NCI-H748 treated with DMSO at 0.1 percent for 48 hours (cell line): ENCODE results near the gene MICOS13.
A peak's percentile ranks its signal among the peaks of the same experiment; 100 is the strongest.
"Not testable (repeated sequence)": the region's sequence is repeated elsewhere in the genome, so short reads cannot be mapped to it uniquely, and the experiment has no call there.

ENCODE experiments used
- DNase-seq: peaks from one replicate; lab custom pipeline; 2025; lab: John Stamatoyannopoulos, UW

MICOS13 gene

GRCh38 chr19:5680437-5681368 lies at the start of gene MICOS13, which contains the start of gene HSD11B1L:
Gene MICOS13 (minus strand): TSS chr19:5680516. CDS start chr19:5680486, 30 bp downstream.
Gene HSD11B1L (plus strand): TSS chr19:5681027. CDS start chr19:5684833, 3,806 bp downstream.
- peak; percentile 88 for DNase-seq

DNA sequence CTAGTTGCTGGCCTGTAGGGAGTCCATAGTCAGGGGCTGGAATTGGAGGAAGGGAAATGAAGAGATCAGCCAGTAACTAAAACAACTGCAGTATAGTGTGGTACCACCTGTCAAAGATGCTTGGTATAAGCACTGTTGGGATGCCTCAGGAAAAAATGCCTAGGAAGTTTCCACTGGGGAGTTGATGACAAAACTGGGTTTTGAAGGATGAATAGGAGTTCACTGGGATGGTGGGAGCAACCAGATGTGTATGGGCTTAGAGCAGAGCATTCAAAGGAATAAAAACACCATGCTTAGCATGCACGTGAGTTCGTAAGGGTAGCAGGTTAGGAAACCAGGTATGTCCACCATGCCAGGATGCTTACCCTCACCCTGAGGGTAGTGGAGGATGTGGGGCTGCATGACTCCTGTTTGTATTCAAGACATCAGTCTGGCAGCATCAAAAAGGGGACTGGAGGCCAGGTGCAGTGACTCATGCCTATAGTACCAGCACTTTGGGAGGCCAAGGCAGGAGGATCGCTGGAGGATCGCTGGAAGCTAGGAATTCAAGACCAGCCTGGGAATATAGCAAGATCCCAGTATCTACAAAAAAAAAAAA lies 47.2 kb upstream of the MICOS13 start:
- DNase-seq, result no peak

DNA sequence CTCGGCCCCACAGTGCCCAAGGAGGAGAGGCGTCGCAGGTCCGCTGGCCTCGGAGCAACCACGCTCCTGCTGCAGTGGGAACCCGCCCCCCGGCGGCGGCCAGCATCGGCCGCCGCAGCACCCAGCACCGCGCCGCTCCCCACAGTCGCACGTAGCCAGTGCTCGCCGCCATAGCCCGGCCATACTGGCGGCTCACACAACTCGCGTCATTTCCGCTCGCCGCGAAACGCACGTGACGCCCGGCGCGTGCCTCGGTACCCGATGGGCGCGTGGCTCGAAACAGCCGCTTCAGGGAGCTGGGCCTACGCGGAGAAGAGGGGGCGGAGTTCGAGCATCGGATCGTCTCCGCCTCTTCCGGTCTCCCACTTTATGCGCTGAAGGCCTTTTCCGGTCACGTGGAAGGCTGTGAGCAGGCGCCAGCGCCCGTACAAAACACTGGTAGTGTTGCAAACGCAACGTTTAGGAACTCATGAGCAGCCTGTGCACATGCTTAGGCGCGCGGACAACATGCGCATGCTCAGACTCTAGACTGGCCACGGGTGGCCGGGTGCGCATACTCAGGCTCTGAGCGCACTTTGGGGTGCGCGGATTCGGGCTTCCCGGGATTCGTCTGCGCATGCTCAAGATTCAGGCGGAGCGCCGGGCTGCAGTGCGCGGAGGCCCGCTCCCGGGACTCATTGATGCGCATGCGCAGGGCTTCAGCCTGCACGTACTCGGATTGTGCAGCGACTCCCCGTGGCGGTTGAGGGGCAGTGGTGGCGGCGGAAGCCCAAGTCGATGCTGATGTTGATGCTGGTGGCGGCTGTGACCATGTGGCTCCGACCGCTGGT lies 39.9 kb upstream of the MICOS13 start, which contains the start of the genes CATSPERD and LONP1:
Gene CATSPERD, plus strand, starts transcription at position 677 of the 830 bp plus-strand sequence. Its CDS starts 101 bp downstream, at position 778.
Gene LONP1, minus strand, starts transcription at position 186 of the 830 bp plus-strand sequence. Its CDS starts 14 bp downstream, at position 172.
- DNase-seq, result peak; percentile 89

- DNase-seq, result no peak
Observed at GRCh38 chr19:5719274-5719960, 39.1 kb upstream of the MICOS13 start.

DNA sequence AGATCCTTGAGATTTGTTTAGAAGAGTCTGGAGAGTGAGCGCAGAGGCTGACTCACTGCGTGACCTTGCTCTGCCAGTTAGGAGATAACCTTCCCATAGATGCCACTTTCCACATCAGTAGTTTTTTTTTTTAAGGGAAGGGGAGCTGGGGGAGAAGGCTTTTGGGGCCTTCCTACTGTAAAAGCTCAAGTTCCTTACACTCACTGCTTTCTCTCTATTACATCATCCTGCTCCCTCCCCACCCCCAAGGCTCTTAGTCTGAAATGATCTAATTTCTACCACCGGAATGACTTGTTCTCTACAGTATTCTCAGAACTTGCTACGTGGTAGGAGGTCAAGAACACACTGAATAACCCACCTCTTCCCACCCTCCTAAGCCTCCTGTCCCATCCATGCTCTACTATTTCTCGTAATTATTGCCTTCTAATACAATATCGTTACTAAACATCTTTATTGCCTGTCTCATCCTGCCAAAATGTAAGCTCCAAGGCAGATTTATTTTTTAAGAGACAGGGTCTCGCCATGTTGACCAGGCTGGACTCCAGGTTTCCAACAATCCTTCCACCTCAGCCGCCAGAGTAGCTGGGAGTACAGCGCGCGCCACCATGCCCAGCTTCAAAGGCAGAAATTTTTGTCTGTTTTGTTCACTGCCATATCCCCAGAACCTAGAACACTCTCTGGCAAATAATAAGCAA lies 38.4 kb upstream of the MICOS13 start:
- DNase-seq, result no peak

- no peak for DNase-seq
Observed at GRCh38 chr19:5718037-5718578, 37.8 kb upstream of the MICOS13 start.

GRCh38 chr19:5717215-5717935 lies 37.1 kb upstream of the MICOS13 start:
- no peak for DNase-seq

DNA sequence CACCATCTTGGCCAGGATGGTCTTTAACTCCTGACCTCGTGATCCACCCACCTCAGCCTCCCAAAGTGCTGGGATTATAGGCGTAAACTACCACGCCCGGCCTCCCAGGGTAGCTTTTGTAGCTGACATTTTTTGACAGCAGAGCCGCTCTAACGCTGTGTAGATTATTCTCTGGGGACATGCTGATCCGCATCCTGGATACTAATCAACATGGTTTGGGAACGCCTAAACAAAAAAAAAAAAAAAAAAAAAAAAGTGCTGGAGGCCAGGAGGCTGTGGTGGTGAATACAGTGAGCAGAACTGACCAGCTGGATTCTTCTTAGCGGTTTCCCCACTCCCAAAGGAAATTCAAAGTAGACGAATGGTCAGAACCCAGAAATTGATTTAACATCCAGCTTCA lies 34.5 kb upstream of the MICOS13 start:
- DNase-seq, result no peak

- no peak for DNase-seq
Observed at GRCh38 chr19:5713228-5713627, 32.9 kb upstream of the MICOS13 start.

- no peak for DNase-seq
Observed at GRCh38 chr19:5711713-5712161, 31.4 kb upstream of the MICOS13 start.

DNA sequence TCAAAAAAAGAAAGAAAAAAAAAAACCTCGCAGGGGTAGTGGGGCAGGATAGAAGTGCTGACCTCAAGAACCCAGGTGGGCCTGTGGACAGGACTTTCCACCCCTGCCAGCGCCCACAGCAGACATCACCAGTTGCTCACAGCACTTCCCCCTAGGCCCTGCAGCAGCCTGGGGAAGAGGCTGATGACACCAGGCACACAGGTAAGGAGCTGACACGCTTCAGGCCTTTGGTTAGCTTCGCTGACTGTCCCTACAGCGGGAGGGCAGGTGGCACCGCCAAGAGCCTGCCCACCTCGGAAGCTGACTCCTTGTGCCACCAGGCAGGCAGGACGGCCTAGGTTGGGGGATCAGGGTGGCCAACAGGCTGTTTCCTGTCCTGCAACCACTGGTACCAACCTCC lies 30.7 kb upstream of the MICOS13 start:
- no peak for DNase-seq

GRCh38 chr19:5707576-5708575 lies 27.6 kb upstream of the MICOS13 start:
- no peak for DNase-seq

DNA sequence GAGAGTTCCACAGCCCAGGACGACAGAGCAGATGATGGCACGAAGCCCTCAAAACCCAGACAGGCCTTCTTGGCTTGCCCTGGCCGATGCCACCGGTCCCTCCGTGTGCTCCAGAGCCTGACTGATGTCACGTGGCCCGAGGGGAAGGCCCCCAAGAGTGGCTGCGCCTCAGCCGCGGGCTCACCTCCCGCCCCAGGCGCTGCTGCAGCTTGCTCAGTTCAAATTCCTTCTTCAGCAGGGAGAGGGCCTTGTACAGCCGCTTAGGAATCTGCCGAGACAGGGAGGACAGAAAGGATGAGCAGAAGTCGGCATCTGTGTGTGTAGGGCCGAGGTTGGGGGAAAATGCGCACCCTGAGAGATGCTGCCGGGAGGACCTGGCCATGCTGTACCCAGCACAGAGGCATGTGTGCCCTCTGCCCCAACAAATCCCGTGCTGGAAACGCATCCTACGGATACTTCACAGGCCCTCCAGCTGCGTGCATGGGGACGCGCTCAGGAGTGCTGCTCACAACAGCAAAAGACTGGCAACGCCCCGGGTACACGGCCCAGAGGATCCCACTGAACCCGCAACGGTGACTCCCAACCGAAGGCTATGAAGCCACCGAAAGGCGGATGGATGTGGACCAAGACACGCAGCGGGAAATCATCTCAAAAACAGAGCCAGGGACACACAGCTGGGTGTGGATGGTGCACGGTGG lies 26.7 kb upstream of the MICOS13 start:
- no peak for DNase-seq

DNA sequence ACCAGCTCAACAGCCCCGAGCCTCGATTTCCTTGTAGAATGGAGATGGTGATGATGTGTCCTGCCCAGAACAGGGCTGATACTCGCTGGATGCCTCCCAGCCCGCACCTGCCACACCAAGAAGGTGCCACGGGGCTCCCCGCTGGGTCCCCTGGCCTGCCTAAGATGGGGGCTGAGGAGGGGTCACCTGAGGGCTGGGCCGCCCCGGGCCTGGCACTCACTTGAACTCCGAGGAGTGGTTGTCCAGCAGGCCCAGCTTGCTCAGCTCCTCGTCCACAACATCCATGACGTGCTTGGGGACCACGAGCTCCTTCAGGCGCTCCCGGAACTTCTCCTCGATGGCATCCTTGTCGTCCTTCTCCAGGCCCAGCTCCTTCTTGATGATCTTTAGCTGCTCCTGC lies 25.2 kb upstream of the MICOS13 start:
- no peak for DNase-seq

GRCh38 chr19:5703819-5704818 lies 23.8 kb upstream of the MICOS13 start:
- DNase-seq, result no peak

GRCh38 chr19:5702053-5702410 lies 21.7 kb upstream of the MICOS13 start:
- DNase-seq, result not testable (repeated sequence)
